EH (cell line): Measurements from ENCODE around the gene SMIM36.
"Not testable (repeated sequence)": the region's sequence is repeated elsewhere in the genome, so short reads cannot be mapped to it uniquely, and the experiment has no call there.

Source experiments
- DNase-seq: peaks from one replicate; pipeline ENCODE4 v3.0.0-alpha.2; 2015; ENCODE audit warnings: low read depth

SMIM36 gene

GRCh38 chr17:55454906-55455474 is 56.3 kb downstream of the SMIM36 start:
- DNase-seq, result peak; percentile 94

GRCh38 chr17:55453839-55454557 is 57.3 kb downstream of the SMIM36 start:
- no peak for DNase-seq

GRCh38 chr17:55452139-55452790 is 59.0 kb downstream of the SMIM36 start:
- DNase-seq, result peak; percentile 86

GRCh38 chr17:55451758-55452138 is 59.5 kb downstream of the SMIM36 start:
- DNase-seq, result no peak

- peak; percentile 70 for DNase-seq
These were observed 60.0 kb downstream of the SMIM36 start for GRCh38 chr17:55451203-55451641.

- DNase-seq, result no peak
These were observed 60.9 kb downstream of the SMIM36 start for GRCh38 chr17:55450232-55450825.

- peak; percentile 80 for DNase-seq
These were observed 62.6 kb downstream of the SMIM36 start for GRCh38 chr17:55448681-55449080.

GRCh38 chr17:55446581-55447205 is 64.6 kb downstream of the SMIM36 start:
- DNase-seq, result no peak

GRCh38 chr17:55446004-55446403 is 65.2 kb downstream of the SMIM36 start:
- DNase-seq, result not testable (repeated sequence)

- DNase-seq, result peak; percentile 60
These were observed 66.5 kb downstream of the SMIM36 start for GRCh38 chr17:55444471-55445441.

GRCh38 chr17:55443904-55444303 is 67.3 kb downstream of the SMIM36 start:
- DNase-seq, result no peak

- DNase-seq, result peak; percentile 52
These were observed 68.1 kb downstream of the SMIM36 start for GRCh38 chr17:55442953-55443683.

GRCh38 chr17:55442462-55442861 is 68.8 kb downstream of the SMIM36 start:
- no peak for DNase-seq

GRCh38 chr17:55441544-55441943 is 69.7 kb downstream of the SMIM36 start:
- no peak for DNase-seq

- DNase-seq, result no peak
These were observed 70.9 kb downstream of the SMIM36 start for GRCh38 chr17:55440391-55440790.

- no peak for DNase-seq
These were observed 74.1 kb downstream of the SMIM36 start for GRCh38 chr17:55437159-55437605.

- no peak for DNase-seq
These were observed 74.8 kb downstream of the SMIM36 start for GRCh38 chr17:55436224-55437158.

GRCh38 chr17:55435408-55435807 is 75.8 kb downstream of the SMIM36 start:
- no peak for DNase-seq

GRCh38 chr17:55434721-55435120 is 76.5 kb downstream of the SMIM36 start:
- DNase-seq, result no peak
